ENCODE measurements around the gene ARMC2. TPM values are rescaled to one million over a fixed set of nuclear protein-coding genes. Genes with fewer than 3 reads are reported as not detected.

The ARMC2 gene
- total RNA-seq, 1 donor from 2014 or later: 14.0 TPM

GRCh38 chr6:108946695-108947094 is 98.5 kb downstream of the ARMC2 start:
- TF ChIP-seq, protein P1, sequence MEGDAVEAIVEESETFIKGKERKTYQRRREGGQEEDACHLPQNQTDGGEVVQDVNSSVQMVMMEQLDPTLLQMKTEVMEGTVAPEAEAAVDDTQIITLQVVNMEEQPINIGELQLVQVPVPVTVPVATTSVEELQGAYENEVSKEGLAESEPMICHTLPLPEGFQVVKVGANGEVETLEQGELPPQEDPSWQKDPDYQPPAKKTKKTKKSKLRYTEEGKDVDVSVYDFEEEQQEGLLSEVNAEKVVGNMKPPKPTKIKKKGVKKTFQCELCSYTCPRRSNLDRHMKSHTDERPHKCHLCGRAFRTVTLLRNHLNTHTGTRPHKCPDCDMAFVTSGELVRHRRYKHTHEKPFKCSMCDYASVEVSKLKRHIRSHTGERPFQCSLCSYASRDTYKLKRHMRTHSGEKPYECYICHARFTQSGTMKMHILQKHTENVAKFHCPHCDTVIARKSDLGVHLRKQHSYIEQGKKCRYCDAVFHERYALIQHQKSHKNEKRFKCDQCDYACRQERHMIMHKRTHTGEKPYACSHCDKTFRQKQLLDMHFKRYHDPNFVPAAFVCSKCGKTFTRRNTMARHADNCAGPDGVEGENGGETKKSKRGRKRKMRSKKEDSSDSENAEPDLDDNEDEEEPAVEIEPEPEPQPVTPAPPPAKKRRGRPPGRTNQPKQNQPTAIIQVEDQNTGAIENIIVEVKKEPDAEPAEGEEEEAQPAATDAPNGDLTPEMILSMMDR (IDR thresholded peaks at IDR 0.05; ENCODE audit: borderline replicate concordance): no peak
- H3K4me1 ChIP-seq: peaks cover 74% of the 10 kb centered on the region
- no peak for DNase-seq
- no peaks in the 10 kb centered on the region for H3K27me3 ChIP-seq (ENCODE audit: low read depth)
- H3K9me3 ChIP-seq (replicated peaks): no peaks in the 10 kb centered on the region
- peak overlapping the region; percentile 93 for H3K27ac ChIP-seq (replicated peaks)
- H3K36me3 ChIP-seq: no peaks in the 10 kb centered on the region
- peak overlapping the region; percentile 37 for H3K4me3 ChIP-seq
- intact Hi-C loops (cut with micrococcal nuclease): loop anchor here (10.0 kb wide), 1 partner anchor 58 kb away; no protein-coding TSS in a partner anchor

- Histone ChIP-seq H3K27ac (replicated peaks) (peak overlapping the region; percentile 93), H3K4me1 (peaks cover 68% of the 10 kb centered on the region), H3K9me3 (replicated peaks) (no peaks in the 10 kb centered on the region), H3K4me3 (peak overlapping the region; percentile 37), H3K27me3 (ENCODE audit: low read depth) (no peaks in the 10 kb centered on the region), H3K36me3 (no peaks in the 10 kb centered on the region)
- TF ChIP-seq, protein P1 (IDR thresholded peaks at IDR 0.05; ENCODE audit: borderline replicate concordance): no peak
- DNase-seq: no peak
- intact Hi-C loops (cut with micrococcal nuclease): loop anchor here (10.0 kb wide), 1 partner anchor 58 kb away; no protein-coding TSS in a partner anchor
Observed at GRCh38 chr6:108947114-108947854, 99.1 kb downstream of the ARMC2 start.

GRCh38 chr6:108948181-108948661 is 100.0 kb downstream of the ARMC2 start:
- intact Hi-C loops (cut with micrococcal nuclease): loop anchor here (10.0 kb wide), 1 partner anchor 57 kb away; no protein-coding TSS in a partner anchor
- TF ChIP-seq, protein P1 (IDR thresholded peaks at IDR 0.05; ENCODE audit: borderline replicate concordance): no peak
- no peaks in the 10 kb centered on the region for H3K36me3 ChIP-seq
- no peaks in the 10 kb centered on the region for H3K27me3 ChIP-seq (ENCODE audit: low read depth)
- H3K4me3 ChIP-seq: peak overlapping the region; percentile 4
- peaks cover 58% of the 10 kb centered on the region for H3K4me1 ChIP-seq
- no peaks in the 10 kb centered on the region for H3K9me3 ChIP-seq (replicated peaks)
- DNase-seq: no peak
- H3K27ac ChIP-seq (replicated peaks): peak overlapping the region; percentile 93

GRCh38 chr6:108951351-108951953 is 103.2 kb downstream of the ARMC2 start:
- no peaks in the 10 kb centered on the region for H3K9me3 ChIP-seq (replicated peaks)
- no peak for DNase-seq
- intact Hi-C loops (cut with micrococcal nuclease): no loop called here
- peaks cover 26% of the 10 kb centered on the region for H3K4me1 ChIP-seq
- no peak overlapping the region for H3K4me3 ChIP-seq
- H3K27ac ChIP-seq (replicated peaks): no peak overlapping the region
- TF ChIP-seq, protein P1 (IDR thresholded peaks at IDR 0.05; ENCODE audit: borderline replicate concordance): no peak
- no peaks in the 10 kb centered on the region for H3K36me3 ChIP-seq
- H3K27me3 ChIP-seq (ENCODE audit: low read depth): no peaks in the 10 kb centered on the region

- Histone ChIP-seq H3K4me1 (peaks cover 11% of the 10 kb centered on the region), H3K9me3 (replicated peaks) (no peaks in the 10 kb centered on the region), H3K4me3 (no peak overlapping the region), H3K36me3 (no peaks in the 10 kb centered on the region), H3K27me3 (ENCODE audit: low read depth) (no peaks in the 10 kb centered on the region), H3K27ac (replicated peaks) (peak overlapping the region; percentile 32)
- TF ChIP-seq, protein P1 (IDR thresholded peaks at IDR 0.05; ENCODE audit: borderline replicate concordance): no peak
- intact Hi-C loops (cut with micrococcal nuclease): no loop called here
- no peak for DNase-seq
Observed at GRCh38 chr6:108952776-108953486, 104.7 kb downstream of the ARMC2 start.

Measured in left ventricle myocardium inferior (tissue), 1 donor.